GM10847 (cell line): Measurements from ENCODE around the gene TDRD9.

Experiments
- POLR2A ChIP-seq: IDR thresholded peaks from 2 replicates; pipeline ENCODE4 v1.6.1; 2011; ENCODE audit not compliant: insufficient read length; ENCODE audit errors: extremely low read depth

The TDRD9 gene

DNA sequence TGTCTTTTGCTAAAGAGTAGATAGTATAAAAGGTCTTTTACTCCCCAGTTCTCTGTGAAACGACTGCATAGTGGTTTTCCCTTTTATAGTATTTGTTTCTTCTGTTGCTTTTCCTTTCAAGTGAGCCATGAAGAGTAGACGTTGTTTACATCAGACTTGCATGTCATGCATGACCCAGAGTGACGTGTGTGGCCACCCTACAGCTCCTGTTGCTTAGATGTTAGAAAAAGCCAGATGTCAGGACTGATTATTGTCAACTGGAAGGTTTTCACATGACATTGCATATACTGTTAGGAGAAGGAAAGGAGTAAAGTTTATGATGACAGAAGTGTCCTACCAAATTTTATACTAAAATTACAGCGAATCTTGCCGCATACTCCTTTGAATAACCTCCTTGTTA is 15.4 kb downstream of the TDRD9 start:
- TF ChIP-seq POLR2A: no peak

- TF ChIP-seq POLR2A: no peak
These were observed 18.7 kb downstream of the TDRD9 start for GRCh38 chr14:103946975-103947374.

DNA sequence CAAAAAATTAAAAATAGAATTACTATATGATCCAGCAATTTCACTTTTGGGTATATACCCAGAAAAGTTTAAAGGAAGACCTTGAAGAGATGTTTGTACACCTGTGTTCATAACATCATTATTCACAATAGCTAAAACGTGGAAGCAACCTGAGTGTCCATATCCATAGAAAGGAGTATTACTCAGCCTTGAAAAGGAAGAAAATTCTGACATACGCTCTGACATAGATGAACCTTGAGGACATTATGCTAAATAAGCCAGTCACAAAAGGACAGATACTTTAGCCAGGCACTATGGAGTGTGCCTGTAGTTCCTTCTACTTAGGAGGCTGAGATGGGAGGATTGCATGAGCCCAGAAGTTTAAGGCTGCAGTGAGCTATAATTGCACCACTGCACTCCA is 20.2 kb downstream of the TDRD9 start:
- TF ChIP-seq POLR2A: no peak

DNA sequence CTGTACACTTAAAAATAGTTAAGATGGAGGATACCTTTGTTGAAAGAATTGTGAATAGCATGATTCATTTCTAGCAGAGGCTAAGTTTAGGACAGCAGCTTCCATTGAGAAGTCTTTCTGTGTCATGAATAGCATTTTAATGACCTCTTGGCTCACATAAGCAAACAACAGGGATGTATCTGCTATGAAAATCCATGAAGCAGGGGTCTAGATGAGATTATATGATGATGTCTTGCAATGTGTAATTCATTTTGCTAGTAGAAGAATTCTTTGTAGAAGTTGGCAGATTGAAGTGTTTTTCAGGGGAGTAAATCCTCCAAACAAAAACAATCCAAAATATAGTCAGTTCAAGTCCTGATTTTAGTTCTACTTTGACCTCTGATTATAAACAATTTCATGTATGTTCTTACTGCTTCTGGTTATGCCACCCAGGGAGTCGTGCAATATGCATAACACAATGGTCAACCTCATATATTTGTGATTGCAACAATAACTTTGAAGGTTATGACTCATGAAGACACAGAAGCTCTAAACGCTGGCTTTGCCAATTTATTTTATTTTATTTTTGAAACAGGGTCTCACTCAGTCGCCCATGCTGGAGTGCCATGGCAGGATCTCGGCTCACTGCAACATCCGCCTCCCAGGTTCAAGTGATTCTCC is 21.0 kb downstream of the TDRD9 start:
- no peak for TF ChIP-seq POLR2A

- no peak for TF ChIP-seq POLR2A
These were observed 32.3 kb downstream of the TDRD9 start for GRCh38 chr14:103960457-103961055.

DNA sequence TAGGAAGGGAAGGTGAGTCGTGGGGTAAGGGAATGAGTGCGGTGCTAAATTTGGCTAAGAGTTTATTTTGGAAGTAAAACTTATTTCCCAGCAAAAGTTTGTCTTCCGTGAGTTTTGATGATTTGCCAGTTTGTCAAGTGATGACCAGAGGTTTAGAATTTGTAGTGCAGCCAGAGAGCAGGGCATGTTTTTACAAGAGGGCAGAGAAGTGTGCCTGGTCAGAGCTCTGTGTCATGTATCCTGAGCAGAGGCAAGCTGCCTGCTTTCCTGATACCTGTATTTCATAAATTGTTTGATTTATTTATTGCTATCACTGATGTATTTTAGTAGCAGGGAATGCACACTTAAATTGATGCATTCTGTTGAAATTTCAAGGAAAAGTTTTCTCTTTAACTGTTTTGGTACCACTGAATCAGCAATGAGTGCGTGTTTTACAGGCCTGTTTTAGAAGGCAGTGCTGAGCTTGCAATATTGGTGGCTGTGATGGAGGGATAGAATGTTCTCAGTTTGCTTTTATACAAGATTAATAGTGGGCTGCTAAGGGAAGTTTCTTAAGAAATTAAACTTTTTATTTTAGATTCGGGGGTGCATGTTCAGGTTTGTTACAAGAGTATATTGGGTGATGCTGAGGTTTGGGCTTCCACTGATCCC is 33.8 kb downstream of the TDRD9 start:
- no peak for TF ChIP-seq POLR2A

- TF ChIP-seq POLR2A: no peak
These were observed 38.4 kb downstream of the TDRD9 start for GRCh38 chr14:103966631-103967030.

DNA sequence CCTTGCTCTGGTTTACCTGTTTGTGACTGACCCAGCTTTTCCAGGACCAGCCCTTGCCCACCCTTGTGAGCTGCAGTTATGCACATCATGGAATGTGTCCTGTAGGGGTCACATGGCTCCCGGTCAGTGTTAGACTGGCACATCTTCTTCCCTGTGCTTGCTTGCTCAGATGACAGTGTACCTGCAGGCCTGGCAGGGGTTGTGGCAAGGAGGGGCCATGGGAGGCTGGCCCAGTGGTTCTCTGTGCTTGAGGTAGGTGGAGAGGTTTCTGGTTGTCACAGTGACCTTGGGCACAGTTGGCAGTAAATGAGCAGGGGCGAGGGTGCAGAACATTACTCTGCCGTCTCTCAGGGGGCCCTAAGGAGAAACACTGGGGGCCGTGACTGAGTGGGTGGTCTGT is 41.7 kb downstream of the TDRD9 start:
- TF ChIP-seq POLR2A: no peak

DNA sequence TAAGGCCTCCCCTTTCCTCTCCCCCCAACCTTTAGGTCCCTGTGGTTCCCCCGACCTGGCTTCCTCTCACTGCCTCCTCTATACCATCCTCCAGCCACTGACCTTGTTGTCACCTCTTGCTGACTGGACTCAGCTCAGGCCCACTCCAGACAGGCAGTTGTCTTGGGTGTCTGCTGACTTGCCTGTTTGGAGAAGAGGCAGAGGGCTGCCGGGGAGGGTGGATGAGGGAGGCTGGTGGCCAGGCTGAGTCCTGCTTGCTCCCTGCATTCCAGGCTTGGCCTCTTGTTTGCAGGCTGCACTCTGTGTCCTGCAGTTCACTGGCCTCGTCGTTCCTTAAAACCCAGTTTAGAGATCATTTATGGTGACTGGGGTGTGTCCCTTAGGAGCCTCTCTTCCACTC is 45.1 kb downstream of the TDRD9 start:
- TF ChIP-seq POLR2A: no peak

GRCh38 chr14:103974575-103974974 is 46.3 kb downstream of the TDRD9 start:
- no peak for TF ChIP-seq POLR2A

DNA sequence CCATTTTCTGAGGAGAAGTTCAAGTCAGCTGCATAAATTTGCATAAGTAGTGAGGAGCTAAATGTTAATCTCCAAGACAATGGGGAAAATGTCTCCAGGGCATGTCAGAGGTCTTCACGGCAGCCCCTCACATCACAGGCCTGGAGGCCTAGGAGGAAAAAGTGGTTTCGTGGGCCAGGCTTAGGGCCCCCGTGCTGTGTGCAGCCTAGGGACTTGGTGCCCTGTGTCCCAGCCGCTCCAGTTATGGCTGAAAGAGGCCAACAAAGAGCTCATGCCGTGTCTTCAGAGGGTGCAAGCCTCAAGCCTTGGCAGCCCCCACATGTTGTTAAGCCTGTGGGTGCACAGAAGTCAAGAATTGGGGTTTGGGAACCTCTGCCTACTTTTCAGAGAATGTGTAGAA is 55.9 kb downstream of the TDRD9 start:
- TF ChIP-seq POLR2A: no peak

GRCh38 chr14:103989034-103989433 is 60.8 kb downstream of the TDRD9 start:
- no peak for TF ChIP-seq POLR2A

DNA sequence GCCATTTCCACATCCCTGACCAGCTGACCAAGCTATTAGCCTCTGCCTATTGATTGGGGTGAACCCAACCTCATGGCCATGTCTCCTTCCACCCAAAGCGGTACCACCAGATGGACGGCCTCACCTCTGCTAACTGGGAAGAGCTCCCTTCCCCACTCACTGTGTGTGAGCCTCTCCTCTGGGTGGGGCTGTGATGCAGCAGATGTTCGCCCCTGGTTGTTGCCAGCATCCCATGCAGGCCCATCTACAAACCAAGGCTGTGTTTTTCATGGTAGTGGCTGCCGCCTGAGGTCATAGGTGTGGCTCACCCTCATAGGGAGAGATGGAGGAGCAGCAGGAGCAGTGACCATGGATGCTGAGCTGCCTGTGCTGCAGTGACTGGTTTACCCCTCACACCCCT is 61.7 kb downstream of the TDRD9 start:
- no peak for TF ChIP-seq POLR2A

DNA sequence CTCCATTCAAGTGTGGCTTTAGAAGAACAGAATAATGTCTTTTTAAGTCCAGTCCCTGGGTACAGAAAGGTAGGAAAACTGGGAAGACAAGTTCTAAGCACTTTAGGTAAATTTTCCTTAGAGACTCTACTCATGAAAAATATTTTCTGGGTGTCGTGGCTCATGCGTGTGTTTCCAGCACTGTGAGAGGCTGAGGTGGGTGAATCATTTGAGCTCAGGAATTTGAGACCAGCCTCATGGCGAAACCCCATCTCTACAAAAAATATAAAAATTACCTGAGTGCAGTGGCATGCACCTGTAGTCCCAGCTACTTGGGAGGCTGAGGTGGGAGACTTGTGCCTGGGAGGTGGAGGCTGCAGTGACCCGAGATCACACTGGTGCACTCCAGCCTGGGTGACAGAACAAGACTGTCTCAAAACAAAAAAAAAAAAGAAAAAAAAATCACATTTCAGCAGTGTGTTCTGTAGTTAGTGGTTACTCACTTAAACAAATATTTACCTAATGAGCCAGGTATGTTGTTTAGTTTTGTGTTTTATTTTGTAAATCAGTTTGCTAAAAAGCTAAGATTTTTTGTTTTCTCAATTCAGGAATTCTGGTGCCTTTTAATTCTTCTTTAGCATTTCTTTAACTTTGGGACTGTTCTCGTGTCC is 66.4 kb downstream of the TDRD9 start:
- TF ChIP-seq POLR2A: no peak

- TF ChIP-seq POLR2A: no peak
These were observed 67.6 kb downstream of the TDRD9 start for GRCh38 chr14:103995876-103996275.

DNA sequence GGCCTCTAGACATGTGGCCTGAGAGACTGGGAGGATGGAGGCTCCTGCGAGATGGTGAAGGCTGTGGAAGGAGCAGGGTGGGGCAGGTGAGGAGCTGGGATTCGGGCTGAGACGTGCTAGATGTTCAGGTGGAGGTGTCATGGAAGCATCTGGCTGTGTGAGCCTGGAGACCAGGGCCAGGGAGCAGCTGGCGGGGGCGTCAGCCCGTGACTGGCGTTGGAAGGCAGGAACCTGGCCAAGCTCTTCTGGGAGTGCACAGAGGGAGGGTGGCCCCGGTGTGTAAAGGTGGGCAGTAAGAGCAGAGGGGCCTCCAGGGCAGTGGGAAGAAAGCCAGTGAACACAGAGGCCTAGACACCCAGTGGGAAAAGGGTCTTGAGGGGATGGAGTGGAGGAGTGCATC is 69.1 kb downstream of the TDRD9 start:
- TF ChIP-seq POLR2A: no peak
